K562 (cell line): ENCODE data around the gene RBBP4. TPM values are rescaled to one million over a fixed set of nuclear protein-coding genes. Genes with fewer than 3 reads are reported as not detected.

Source experiments
- ATF1 ChIP-seq, 2 experiments: fragments of 450-650 bp in 1 of 2; IDR thresholded peaks; 2 replicates each; pipeline ENCODE4 v1.6.1; 2016; ENCODE audit warnings: missing compliant biosample characterization in 1 of 2, missing genetic modification characterization in 1 of 2
- CBFA2T3 ChIP-seq: fragments of 450-650 bp; IDR thresholded peaks from 2 replicates; pipeline ENCODE4 v1.6.1; 2017
- FOXK2 ChIP-seq, 2 experiments: fragments of 450-650 bp; IDR thresholded peaks in 1 of 2; conservative IDR thresholded peaks in 1 of 2; 2 replicates each; pipeline ENCODE4 v1.6.1; 2016; ENCODE audit warnings: low read depth in 2 of 2, mild to moderate bottlenecking in 1 of 2
- MIER1 ChIP-seq: fragments of 450-650 bp; IDR thresholded peaks from 2 replicates; pipeline ENCODE4 v1.6.1; 2016; ENCODE audit warnings: antibody characterized with exemption, mild to moderate bottlenecking, low read depth
- MTA1 ChIP-seq: fragments of 450-650 bp; IDR thresholded peaks from 2 replicates; pipeline ENCODE4 v1.6.1; 2017; ENCODE audit warnings: borderline replicate concordance
- RBBP5 ChIP-seq: fragments of 200-600 bp; sonication (generic); IDR thresholded peaks from 2 replicates; pipeline ENCODE4 v1.6.1; 2012; ENCODE audit warnings: borderline replicate concordance, mild to moderate bottlenecking, low read length, control low read depth, inconsistent platforms; ENCODE audit not compliant: insufficient read depth, poor library complexity, severe bottlenecking
- TBP ChIP-seq: optimal IDR thresholded peaks from 2 replicates; pipeline ENCODE3; 2011; ENCODE audit warnings: low read depth, low read length, improper control_type of control experiment
- ZBTB7A ChIP-seq: IDR thresholded peaks from 2 replicates; pipeline ENCODE4 v1.6.1; 2011; ENCODE audit warnings: low read depth, mild to moderate bottlenecking, low read length, moderate library complexity, borderline replicate concordance; ENCODE audit not compliant: control insufficient read depth
- ZC3H8 ChIP-seq: fragments of 450-650 bp; IDR thresholded peaks from 2 replicates; pipeline ENCODE4 v1.6.1; 2017
- ZNF140 ChIP-seq: fragments of 250-450 bp; sonication (Bioruptor Pico); IDR thresholded peaks from 2 replicates; pipeline ENCODE4 v1.8.0; 2021; ENCODE audit warnings: moderate library complexity, mild to moderate bottlenecking, inconsistent platforms
- polyA plus RNA-seq, 8 experiments: library from polyadenylated mRNA; depleted of rRNA in 4 of 8; stranded (reverse) in 5 of 8; unstranded in 3 of 8; fragments of >200 nt; fragmentation: Nextera tagmentation in 2 of 8; fragmentation: Illumina TruSeq in 1 of 8; extraction: Ambion mirVana in 2 of 8; extraction: Trizol in 1 of 8; gene quantifications; 2 replicates each; pipeline versions ENCODE4 v1.2.1 to v1.2.3, GENCODE V29; 2011 to 2014; ENCODE audit warnings: inconsistent platforms in 1 of 8, missing spikeins in 1 of 8
- total RNA-seq, 7 experiments: library from RNA; depleted of rRNA in 6 of 7; stranded (reverse); fragments of >200 nt in 6 of 7; fragmentation: Illumina TruSeq in 2 of 7; extraction: Trizol in 2 of 7; gene quantifications; 2 replicates each; pipeline versions ENCODE4 v1.2.1 to v1.2.3, GENCODE V29; 2011 to 2021; ENCODE audit warnings: low replicate concordance in 1 of 7
- TF ChIP-seq, protein P1 (sequence below), 2 experiments: fragments of 450-650 bp; conservative IDR thresholded peaks; 2 replicates each; pipeline ENCODE4 v1.6.1; 2017; ENCODE audit warnings: mild to moderate bottlenecking in 2 of 2, moderate library complexity in 2 of 2
- TF ChIP-seq, protein P2 (sequence below): fragments of 250-450 bp; sonication (Bioruptor Pico); IDR thresholded peaks from 2 replicates; pipeline ENCODE4 v1.8.0; 2022; ENCODE audit warnings: inconsistent platforms

RBBP4 gene
- total and polyA plus RNA-seq, 9 of the 15 experiments (the other 6 are each of a cell fraction or from before 2014, with no cell fraction given) = 185 to 409 (median 259) TPM

DNA sequence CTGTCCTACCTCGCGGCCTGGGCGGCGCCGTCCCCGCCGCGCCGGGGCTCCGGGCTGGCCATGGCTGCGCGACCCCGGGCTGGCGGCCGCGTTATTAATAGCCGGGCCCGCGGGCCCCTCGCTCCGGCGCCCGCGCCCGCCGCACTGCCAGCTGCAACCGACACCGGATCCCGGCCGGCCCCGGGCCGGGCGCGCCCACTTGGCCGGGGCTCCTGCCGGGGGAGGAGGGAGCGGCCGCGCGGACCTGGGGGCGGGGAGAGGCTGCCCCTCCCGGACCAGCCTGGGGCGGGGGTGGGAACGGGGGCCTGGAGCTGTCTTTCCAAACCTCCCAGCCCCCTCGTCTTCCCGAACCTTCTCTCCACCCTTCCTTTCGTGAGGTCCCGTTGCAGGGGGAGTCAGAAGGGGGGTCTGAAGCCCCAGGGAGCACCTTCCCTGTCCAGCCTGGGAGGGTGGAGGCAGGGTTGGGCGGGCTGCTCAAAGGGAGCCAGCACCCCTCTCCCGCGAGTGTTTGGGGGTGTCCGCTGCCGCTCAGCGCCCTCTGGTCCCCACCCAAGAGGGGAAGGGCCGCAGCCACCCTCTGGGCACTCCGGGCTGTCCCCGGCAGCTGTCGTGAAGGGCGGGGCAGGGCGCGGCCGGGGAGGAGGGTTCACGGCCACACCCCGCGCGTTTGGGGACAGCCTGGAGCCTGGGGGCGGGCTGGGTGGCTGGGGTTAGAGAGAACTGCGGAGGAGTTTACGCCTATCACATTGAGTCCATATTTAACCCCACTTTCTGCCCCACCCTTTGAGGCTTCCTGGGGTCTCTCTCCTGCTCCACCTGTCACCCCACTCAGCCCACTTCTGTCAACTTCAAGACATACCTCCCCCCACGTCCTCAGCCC, 51.8 kb downstream of the RBBP4 start, which contains the start of gene SYNC (continued):
- TF ChIP-seq MTA1 (no peak), MIER1 (no peak), ZNF140 (CRISPR knock-in tag) (no peak), ZBTB7A (peak; percentile 56; the same call in 1 of the 2 replicates), ATF1 (CRISPR knock-in tag; IDR thresholded peaks at IDR 0.05) (no peak), ATF1 (tag; IDR thresholded peaks at IDR 0.05) (peak; percentile 40), CBFA2T3 (0 out of 2 replicates have a peak, but pooled peaks have one; percentile 18), TBP (peak; percentile 15), ZC3H8 (no peak), RBBP5 (peak; percentile 17), FOXK2 (conservative IDR thresholded peaks at IDR 0.05 in 1 of 2, IDR thresholded peaks at IDR 0.05 in 1 of 2; ENCODE audit: low read depth in 2 of 2) (0 out of 4 replicates have a peak, but pooled peaks of 1 of the 2 experiments have one; percentile 15)
- TF ChIP-seq, protein P1, sequence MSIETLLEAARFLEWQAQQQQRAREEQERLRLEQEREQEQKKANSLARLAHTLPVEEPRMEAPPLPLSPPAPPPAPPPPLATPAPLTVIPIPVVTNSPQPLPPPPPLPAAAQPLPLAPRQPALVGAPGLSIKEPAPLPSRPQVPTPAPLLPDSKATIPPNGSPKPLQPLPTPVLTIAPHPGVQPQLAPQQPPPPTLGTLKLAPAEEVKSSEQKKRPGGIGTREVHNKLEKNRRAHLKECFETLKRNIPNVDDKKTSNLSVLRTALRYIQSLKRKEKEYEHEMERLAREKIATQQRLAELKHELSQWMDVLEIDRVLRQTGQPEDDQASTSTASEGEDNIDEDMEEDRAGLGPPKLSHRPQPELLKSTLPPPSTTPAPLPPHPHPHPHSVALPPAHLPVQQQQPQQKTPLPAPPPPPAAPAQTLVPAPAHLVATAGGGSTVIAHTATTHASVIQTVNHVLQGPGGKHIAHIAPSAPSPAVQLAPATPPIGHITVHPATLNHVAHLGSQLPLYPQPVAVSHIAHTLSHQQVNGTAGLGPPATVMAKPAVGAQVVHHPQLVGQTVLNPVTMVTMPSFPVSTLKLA (conservative IDR thresholded peaks at IDR 0.05) = peak in 1 of 2 experiments; percentile 44; a peak in 1 of 4 replicates
- TF ChIP-seq, protein P2, sequence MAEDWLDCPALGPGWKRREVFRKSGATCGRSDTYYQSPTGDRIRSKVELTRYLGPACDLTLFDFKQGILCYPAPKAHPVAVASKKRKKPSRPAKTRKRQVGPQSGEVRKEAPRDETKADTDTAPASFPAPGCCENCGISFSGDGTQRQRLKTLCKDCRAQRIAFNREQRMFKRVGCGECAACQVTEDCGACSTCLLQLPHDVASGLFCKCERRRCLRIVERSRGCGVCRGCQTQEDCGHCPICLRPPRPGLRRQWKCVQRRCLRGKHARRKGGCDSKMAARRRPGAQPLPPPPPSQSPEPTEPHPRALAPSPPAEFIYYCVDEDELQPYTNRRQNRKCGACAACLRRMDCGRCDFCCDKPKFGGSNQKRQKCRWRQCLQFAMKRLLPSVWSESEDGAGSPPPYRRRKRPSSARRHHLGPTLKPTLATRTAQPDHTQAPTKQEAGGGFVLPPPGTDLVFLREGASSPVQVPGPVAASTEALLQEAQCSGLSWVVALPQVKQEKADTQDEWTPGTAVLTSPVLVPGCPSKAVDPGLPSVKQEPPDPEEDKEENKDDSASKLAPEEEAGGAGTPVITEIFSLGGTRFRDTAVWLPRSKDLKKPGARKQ (CRISPR knock-in tag) = no peak
- TF ChIP-seq, all 486 proteins: peak for 71
